HG02885 (cell line): Measurements from ENCODE around the gene ADGRV1.
"Not testable (repeated sequence)": the region's sequence is repeated elsewhere in the genome, so short reads cannot be mapped to it uniquely, and the experiment has no call there.

Experiments
- ATAC-seq: cut with Tn5 transposase; IDR thresholded peaks from one replicate; pipeline ENCODE4 v1.9.1; 2021; ENCODE audit warnings: mild to moderate bottlenecking; ENCODE audit not compliant: unreplicated experiment, poor library complexity

The ADGRV1 gene

GRCh38 chr5:90593083-90593482 is 34.5 kb downstream of the ADGRV1 start:
- not testable (repeated sequence) for ATAC-seq

- ATAC-seq, result not testable (repeated sequence)
Observed at GRCh38 chr5:90595766-90596165, 37.2 kb downstream of the ADGRV1 start.

DNA sequence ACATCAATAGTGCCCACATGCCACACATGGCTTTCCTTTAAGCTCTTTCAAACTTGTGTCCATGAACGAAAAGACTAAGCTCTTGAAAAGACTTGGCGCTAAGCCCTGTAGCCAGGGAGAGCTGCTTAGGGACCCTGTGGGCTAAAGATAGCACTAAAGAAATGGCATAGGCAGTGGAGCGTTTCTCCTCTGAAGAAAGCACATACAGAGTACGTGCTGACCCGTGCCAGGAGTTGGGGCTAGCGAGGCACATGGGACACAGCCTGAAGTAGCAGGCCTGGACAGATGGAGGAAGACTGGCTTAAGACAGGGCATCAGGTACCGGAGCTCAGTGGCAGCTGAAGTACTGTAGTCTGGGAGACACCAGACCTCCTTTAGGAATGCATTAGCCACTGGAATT is 39.7 kb downstream of the ADGRV1 start:
- ATAC-seq, result no peak

DNA sequence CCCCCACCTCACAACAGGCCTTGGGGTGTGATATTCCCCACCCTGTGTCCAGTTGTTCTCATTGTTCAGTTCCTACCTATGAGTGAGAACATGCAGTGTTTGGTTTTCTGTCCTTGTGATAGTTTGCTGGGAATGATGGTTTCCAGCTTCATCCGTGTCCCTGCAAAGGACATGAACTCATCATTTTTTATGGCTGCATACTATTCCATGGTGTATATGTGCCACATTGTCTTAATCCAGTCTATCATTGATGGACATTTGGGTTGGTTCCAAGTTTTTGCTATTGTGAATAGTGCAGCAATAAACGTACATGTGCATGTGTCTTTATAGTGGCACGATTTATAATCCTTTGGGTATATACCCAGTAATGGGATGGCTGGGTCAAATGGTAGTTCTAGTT is 41.7 kb downstream of the ADGRV1 start:
- not testable (repeated sequence) for ATAC-seq

- no peak for ATAC-seq
Observed at GRCh38 chr5:90601468-90601867, 42.9 kb downstream of the ADGRV1 start.

- ATAC-seq, result no peak
Observed at GRCh38 chr5:90602681-90603080, 44.1 kb downstream of the ADGRV1 start.

GRCh38 chr5:90606539-90606938 is 47.9 kb downstream of the ADGRV1 start:
- ATAC-seq, result no peak

- peak; percentile 99 for ATAC-seq
Observed at GRCh38 chr5:90612919-90613318, 54.3 kb downstream of the ADGRV1 start.

- no peak for ATAC-seq
Observed at GRCh38 chr5:90613459-90613858, 54.9 kb downstream of the ADGRV1 start.

DNA sequence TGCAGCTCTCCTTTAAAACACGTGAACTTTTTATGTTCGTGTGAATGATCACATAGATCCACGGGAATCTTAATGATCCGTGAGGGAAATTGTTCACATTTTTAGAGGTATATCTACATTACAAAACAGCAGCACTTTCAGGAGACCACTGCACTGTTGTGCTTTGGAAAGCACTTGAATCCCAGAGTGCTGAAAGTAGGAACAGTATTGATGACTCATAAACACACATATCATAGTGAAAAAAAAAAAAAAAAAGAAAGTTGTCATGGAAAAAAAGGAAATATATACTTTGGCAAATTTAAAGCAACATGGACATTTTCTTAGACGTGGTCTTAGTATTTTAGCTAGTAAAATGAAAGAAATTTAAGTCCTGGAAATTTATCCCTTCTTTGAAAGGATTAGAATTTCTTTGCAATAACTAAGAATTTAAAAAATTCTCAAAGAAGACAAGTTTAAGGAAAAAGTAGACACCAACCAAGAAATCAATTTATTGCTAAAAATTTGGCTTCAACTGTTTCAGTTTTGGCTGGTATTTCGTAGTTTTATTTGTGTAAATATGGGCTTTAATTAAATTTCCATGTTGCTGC is 55.4 kb downstream of the ADGRV1 start:
- ATAC-seq, result no peak

DNA sequence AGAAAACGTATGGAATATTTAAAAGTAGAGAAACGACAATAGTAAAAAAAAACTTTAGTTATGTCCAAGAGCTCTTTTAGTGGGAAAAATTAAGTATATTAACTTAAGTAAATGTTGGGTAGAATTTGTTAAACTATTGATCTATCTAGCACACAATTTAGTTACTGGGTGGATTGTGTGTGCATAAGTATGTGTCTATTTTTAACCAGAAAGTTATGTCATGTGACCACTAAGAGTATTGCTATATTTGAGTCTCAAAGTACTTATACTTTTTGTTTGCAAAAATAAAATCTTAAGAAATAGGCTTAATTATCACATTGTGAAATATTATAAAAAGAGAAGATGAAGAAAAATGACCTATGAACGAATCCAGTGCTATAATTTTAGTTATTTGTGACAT is 56.8 kb downstream of the ADGRV1 start:
- no peak for ATAC-seq

GRCh38 chr5:90618071-90618470 is 59.5 kb downstream of the ADGRV1 start:
- no peak for ATAC-seq

DNA sequence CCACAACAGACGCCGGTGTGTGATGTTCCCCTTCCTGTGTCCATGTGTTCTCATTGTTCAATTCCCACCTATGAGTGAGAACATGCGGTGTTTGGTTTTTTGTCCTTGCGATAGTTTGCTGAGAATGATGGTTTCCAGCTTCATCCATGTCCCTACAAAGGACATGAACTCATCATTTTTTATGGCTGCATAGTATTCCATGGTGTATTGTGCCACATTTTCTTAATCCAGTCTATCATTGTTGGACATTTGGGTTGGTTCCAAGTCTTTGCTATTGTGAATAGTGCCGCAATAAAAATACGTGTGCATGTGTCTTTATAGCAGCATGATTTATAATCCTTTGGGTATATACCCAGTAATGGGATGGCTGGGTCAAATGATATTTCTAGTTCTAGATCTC is 61.2 kb downstream of the ADGRV1 start:
- not testable (repeated sequence) for ATAC-seq

- no peak for ATAC-seq
Observed at GRCh38 chr5:90621848-90622247, 63.3 kb downstream of the ADGRV1 start.

GRCh38 chr5:90626493-90626892 is 67.9 kb downstream of the ADGRV1 start:
- no peak for ATAC-seq

- ATAC-seq, result no peak
Observed at GRCh38 chr5:90628492-90628891, 69.9 kb downstream of the ADGRV1 start.

- no peak for ATAC-seq
Observed at GRCh38 chr5:90632791-90633190, 74.2 kb downstream of the ADGRV1 start.

DNA sequence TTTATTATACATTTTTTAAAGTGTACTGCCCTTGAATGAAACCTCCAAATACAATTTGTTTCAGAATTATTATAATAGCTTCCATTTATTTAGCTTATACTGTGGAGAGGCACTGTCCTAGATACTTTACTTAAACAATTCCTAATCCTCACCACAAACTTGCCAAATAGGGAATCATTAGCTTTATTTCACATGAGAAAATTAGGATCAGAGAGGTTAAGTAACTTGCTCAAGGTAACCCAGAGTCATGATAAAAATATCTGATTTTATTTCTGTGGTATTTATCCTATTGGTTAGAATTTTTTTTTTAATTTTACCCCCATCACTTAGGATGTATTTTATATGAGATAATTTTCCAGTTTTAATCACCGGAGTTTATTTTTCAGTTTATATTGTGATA is 78.4 kb downstream of the ADGRV1 start:
- ATAC-seq, result no peak

DNA sequence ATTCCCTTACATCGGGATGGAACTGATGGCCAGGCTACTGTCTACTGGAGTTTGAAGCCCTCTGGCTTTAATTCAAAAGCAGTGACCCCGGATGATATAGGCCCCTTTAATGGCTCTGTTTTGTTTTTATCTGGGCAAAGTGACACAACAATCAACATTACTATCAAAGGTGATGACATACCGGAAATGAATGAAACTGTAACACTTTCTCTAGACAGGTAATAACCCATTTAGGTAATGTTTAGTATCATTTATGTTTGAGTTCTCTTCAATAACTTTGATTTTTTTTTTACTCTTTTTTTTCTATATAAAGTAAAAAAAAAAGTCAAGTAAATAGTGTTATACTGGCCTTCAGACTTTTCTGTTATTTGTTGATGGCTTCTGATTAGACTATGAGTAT is 79.1 kb downstream of the ADGRV1 start:
- ATAC-seq, result no peak

- no peak for ATAC-seq
Observed at GRCh38 chr5:90638878-90639277, 80.3 kb downstream of the ADGRV1 start.

DNA sequence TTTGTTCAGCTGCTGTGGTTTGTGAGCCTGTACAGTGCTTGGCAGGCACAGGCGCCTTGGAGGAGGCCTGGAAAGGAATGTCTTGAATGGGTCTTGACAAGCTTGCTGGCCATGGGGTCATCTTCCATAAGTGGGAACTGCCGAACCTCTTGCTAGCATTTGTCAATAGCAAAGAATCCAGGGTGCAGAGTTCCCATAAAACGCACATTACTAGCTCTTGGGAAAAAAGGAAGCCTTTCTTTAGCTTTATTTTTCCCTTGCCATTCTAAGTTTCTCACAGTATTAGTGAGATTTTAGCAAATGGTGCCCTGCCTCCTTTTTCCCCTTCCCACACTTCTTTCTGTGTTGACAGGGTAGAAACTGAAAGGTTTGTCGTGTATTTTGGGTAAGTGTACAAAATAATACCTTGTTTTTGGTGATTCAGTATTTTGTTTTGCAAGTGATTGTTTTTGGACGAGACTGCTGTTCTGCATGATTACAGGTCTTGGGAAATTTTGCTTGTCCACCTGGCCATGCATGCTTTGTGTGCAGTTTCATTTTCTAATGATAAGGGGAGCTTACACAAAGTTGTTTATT is 82.0 kb downstream of the ADGRV1 start:
- ATAC-seq, result no peak

GRCh38 chr5:90641528-90641927 is 82.9 kb downstream of the ADGRV1 start:
- no peak for ATAC-seq
